ENCODE data around the gene MRPL18. TPM values are rescaled to one million over a fixed set of nuclear protein-coding genes. Genes with fewer than 3 reads are reported as not detected.
"Not testable (repeated sequence)": the region's sequence is repeated elsewhere in the genome, so short reads cannot be mapped to it uniquely, and the experiment has no call there.

The MRPL18 gene
- total and polyA plus RNA-seq, 4 donors, result 42.9 to 120 (median 61.3) TPM

DNA sequence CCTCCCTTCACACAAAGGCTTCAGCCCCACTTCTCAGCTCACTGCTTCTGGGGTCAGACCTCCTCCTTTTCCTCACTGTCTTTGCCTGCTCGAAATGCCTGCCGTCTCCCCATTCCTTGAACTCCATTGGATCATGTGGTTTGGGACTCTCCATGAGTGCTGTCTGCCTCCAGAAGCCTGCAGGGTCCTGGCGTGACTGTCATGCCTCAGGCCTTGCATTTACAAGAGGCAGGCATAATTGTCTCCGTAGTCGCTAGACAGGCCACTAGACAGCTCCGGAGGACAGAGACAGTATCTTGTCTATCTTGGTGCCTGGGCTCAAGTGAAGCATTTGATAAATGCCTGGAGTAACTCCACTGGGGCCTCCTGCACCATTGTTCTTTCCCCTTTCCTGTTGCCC lies 25.1 kb downstream of the MRPL18 start:
- ATAC-seq (ENCODE audit: insufficient read depth, low FRiP score), result no peak
- Histone ChIP-seq H3K9ac (ENCODE audit: insufficient read depth in 1 of 2, low read length in 2 of 2) (no peak overlapping the region), H3K27me3 (ENCODE audit: control insufficient read depth in 3 of 3, insufficient read depth in 3 of 3, low read length in 2 of 3) (no peaks in the 10 kb centered on the region), H3K4me1 (ENCODE audit: control insufficient read depth in 5 of 5, insufficient read depth in 5 of 5, low read length in 5 of 5) (peaks cover 0 to 7% (median 0%) of the 10 kb centered on the region in 5 donors), H3K9me3 (ENCODE audit: control insufficient read depth in 4 of 4, insufficient read depth in 3 of 4, low read length in 3 of 4) (no peaks in the 10 kb centered on the region), H3K27ac (ENCODE audit: low read depth in 1 of 2, low read length in 1 of 2) (no peak overlapping the region), H3K36me3 (ENCODE audit: control insufficient read depth in 4 of 4, insufficient read depth in 4 of 4, low read length in 4 of 4) (no peaks in the 10 kb centered on the region), H3K4me3 (no peak overlapping the region)
- TF ChIP-seq, protein P1, sequence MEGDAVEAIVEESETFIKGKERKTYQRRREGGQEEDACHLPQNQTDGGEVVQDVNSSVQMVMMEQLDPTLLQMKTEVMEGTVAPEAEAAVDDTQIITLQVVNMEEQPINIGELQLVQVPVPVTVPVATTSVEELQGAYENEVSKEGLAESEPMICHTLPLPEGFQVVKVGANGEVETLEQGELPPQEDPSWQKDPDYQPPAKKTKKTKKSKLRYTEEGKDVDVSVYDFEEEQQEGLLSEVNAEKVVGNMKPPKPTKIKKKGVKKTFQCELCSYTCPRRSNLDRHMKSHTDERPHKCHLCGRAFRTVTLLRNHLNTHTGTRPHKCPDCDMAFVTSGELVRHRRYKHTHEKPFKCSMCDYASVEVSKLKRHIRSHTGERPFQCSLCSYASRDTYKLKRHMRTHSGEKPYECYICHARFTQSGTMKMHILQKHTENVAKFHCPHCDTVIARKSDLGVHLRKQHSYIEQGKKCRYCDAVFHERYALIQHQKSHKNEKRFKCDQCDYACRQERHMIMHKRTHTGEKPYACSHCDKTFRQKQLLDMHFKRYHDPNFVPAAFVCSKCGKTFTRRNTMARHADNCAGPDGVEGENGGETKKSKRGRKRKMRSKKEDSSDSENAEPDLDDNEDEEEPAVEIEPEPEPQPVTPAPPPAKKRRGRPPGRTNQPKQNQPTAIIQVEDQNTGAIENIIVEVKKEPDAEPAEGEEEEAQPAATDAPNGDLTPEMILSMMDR (IDR thresholded peaks at IDR 0.05; ENCODE audit: control extremely low read depth, extremely low read depth), result no peak
- DNase-seq, result no peak
- 86 to 90% methylated on average over 6 of the region's 6 CpGs for WGBS, 2 donors

DNA sequence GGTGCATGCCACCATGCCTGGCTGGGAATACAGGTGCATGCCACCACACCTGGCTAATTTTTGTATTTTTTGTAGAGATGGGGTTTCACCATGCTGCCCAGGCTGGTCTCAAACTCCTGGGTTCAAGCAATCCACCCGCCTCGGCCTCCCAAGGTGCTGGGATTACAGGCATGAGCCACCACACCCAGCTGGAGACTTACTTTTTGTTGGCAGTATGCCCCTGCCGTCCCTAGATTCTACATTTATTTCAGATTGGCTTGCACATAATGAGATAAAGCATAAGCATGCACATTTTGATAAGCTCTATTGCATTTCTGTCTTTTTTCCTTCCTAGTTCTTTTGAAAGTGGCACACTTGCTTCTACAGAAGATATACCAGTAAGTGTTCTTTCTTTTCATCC lies 26.5 kb downstream of the MRPL18 start:
- not testable (repeated sequence) for ATAC-seq (ENCODE audit: insufficient read depth, low FRiP score); H3K4me3 ChIP-seq; H3K36me3 ChIP-seq (ENCODE audit: control insufficient read depth in 4 of 4, insufficient read depth in 4 of 4, low read length in 4 of 4); H3K27me3 ChIP-seq (ENCODE audit: control insufficient read depth in 3 of 3, insufficient read depth in 3 of 3, low read length in 2 of 3); H3K4me1 ChIP-seq (ENCODE audit: control insufficient read depth in 5 of 5, insufficient read depth in 5 of 5, low read length in 5 of 5); H3K27ac ChIP-seq (ENCODE audit: low read depth in 1 of 2, low read length in 1 of 2); H3K9me3 ChIP-seq (ENCODE audit: control insufficient read depth in 4 of 4, insufficient read depth in 3 of 4, low read length in 3 of 4); DNase-seq; H3K9ac ChIP-seq (ENCODE audit: insufficient read depth in 1 of 2, low read length in 2 of 2)
- 82 to 84% methylated on average over 3 of the region's 3 CpGs for WGBS, 2 donors

DNA sequence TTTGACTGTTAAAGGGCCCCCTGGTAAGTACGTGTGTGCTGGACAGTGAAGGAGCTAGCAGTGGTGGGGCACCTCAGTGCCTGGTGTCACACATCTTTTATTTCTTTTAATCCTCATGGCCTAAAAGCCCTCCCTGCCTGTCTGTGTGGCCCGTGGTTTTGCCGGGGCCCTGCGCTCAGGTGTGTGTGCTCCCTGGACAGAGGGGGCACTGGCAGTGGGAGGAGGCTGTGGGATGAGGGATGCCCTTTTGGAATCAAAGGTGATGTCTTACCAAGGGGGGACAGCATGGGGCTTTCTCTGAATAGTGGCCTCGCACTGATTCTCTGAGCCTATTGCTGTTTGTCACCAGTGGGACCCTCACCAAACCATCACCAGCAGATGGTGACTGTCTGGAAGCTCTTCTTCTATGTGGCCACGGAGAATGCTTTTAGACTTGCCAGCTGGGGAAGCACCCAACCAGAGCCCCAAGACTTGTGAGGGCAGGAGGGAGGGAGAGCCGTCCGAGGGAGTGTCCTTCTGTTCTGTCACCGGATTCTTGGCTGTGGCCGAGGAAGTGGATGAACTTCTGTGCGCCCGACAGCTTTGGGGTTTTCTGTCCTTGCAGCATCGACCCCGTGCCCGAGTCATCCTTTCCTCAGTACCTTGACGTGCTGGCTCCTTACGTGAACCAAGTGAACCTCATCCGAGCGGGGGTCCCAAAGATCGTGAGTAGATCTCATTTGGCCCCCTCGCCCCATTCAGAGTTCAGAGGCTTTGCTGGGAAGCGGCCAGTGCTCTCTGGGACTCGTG lies 27.9 kb downstream of the MRPL18 start:
- no peaks in the 10 kb centered on the region for H3K36me3 ChIP-seq (ENCODE audit: control insufficient read depth in 4 of 4, insufficient read depth in 4 of 4, low read length in 4 of 4)
- no peak overlapping the region for H3K9ac ChIP-seq (ENCODE audit: insufficient read depth in 1 of 2, low read length in 2 of 2)
- no peak overlapping the region for H3K27ac ChIP-seq (ENCODE audit: low read depth in 1 of 2, low read length in 1 of 2)
- ATAC-seq (ENCODE audit: insufficient read depth, low FRiP score) (no peak), DNase-seq (no peak)
- no peak overlapping the region for H3K4me3 ChIP-seq
- H3K9me3 ChIP-seq (ENCODE audit: control insufficient read depth in 4 of 4, insufficient read depth in 3 of 4, low read length in 3 of 4), result no peaks in the 10 kb centered on the region
- 78 to 86% methylated on average over 23 of the region's 23 CpGs for WGBS, 2 donors
- TF ChIP-seq, protein P1 (IDR thresholded peaks at IDR 0.05; ENCODE audit: control extremely low read depth, extremely low read depth), result no peak
- no peaks in the 10 kb centered on the region for H3K27me3 ChIP-seq (ENCODE audit: control insufficient read depth in 3 of 3, insufficient read depth in 3 of 3, low read length in 2 of 3)
- peaks cover 0 to 7% (median 0%) of the 10 kb centered on the region in 5 donors for H3K4me1 ChIP-seq (ENCODE audit: control insufficient read depth in 5 of 5, insufficient read depth in 5 of 5, low read length in 5 of 5)

DNA sequence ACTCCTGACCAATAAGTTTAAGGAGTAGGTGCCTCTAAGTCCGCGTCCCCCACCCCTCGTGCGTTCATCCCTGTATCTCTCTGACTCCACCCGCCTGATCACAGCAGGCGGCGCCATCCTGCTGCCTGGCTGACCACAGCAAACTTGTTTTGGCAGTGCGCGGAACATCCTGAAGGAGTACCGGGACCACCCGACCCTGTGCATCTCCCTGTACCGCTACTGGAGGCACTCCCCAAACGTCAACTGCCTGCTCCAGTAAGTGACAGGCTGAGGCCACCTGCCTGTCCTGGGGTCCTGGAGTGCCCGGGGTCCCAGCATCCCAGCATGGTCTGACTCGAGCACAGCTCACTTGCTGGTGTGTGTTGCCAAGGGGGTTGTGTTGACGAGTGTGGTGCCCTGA lies 28.8 kb downstream of the MRPL18 start:
- Histone ChIP-seq H3K9me3 (ENCODE audit: control insufficient read depth in 4 of 4, insufficient read depth in 3 of 4, low read length in 3 of 4) (no peaks in the 10 kb centered on the region), H3K9ac (ENCODE audit: insufficient read depth in 1 of 2, low read length in 2 of 2) (no peak overlapping the region), H3K27ac (ENCODE audit: low read depth in 1 of 2, low read length in 1 of 2) (no peak overlapping the region), H3K36me3 (ENCODE audit: control insufficient read depth in 4 of 4, insufficient read depth in 4 of 4, low read length in 4 of 4) (no peaks in the 10 kb centered on the region), H3K4me1 (ENCODE audit: control insufficient read depth in 5 of 5, insufficient read depth in 5 of 5, low read length in 5 of 5) (peaks cover 0 to 7% (median 0%) of the 10 kb centered on the region in 5 donors), H3K4me3 (no peak overlapping the region), H3K27me3 (ENCODE audit: control insufficient read depth in 3 of 3, insufficient read depth in 3 of 3, low read length in 2 of 3) (no peaks in the 10 kb centered on the region)
- no peak for DNase-seq
- 88 to 94% methylated on average over 14 to 16 of the region's 16 CpGs for WGBS, 2 donors
- ATAC-seq (ENCODE audit: insufficient read depth, low FRiP score), result no peak
- TF ChIP-seq, protein P1 (IDR thresholded peaks at IDR 0.05; ENCODE audit: control extremely low read depth, extremely low read depth), result no peak

Measured in lung (tissue), 12 donors.